Neural cell (in vitro differentiated cells): Measurements from ENCODE around the gene ZNF432.
A peak's percentile ranks its signal among the peaks of the same experiment; 100 is the strongest.

Experiments used
- EP300 ChIP-seq: fragments of 450-650 bp; conservative IDR thresholded peaks from 2 replicates; pipeline ENCODE4 v1.6.1; 2014; ENCODE audit warnings: antibody characterized with exemption, mild to moderate bottlenecking, moderate library complexity; ENCODE audit not compliant: poor library complexity, severe bottlenecking
- EZH2 ChIP-seq: fragments of 200-600, 300-800 bp; shearing (Covaris generic), sonication (generic); IDR thresholded peaks from 2 replicates; pipeline ENCODE4 v1.6.1; 2014; ENCODE audit warnings: antibody characterized with exemption, low read length, borderline replicate concordance, mild to moderate bottlenecking; ENCODE audit not compliant: insufficient read depth, poor library complexity, severe bottlenecking
- RAD21 ChIP-seq: fragments of 450-650 bp; conservative IDR thresholded peaks from 2 replicates; pipeline ENCODE4 v1.6.1; 2014; ENCODE audit warnings: antibody characterized with exemption, mild to moderate bottlenecking, moderate library complexity
- TF ChIP-seq, protein P1 (sequence below): fragments of 450-650 bp; IDR thresholded peaks from 2 replicates; pipeline ENCODE4 v1.5.1; 2014; ENCODE audit warnings: antibody characterized with exemption, mild to moderate bottlenecking, moderate library complexity; ENCODE audit not compliant: poor library complexity, severe bottlenecking
- TF ChIP-seq, protein P2 (sequence below): IDR thresholded peaks from 2 replicates; pipeline ENCODE4 v1.6.1; 2012; ENCODE audit warnings: borderline replicate concordance

DNA sequence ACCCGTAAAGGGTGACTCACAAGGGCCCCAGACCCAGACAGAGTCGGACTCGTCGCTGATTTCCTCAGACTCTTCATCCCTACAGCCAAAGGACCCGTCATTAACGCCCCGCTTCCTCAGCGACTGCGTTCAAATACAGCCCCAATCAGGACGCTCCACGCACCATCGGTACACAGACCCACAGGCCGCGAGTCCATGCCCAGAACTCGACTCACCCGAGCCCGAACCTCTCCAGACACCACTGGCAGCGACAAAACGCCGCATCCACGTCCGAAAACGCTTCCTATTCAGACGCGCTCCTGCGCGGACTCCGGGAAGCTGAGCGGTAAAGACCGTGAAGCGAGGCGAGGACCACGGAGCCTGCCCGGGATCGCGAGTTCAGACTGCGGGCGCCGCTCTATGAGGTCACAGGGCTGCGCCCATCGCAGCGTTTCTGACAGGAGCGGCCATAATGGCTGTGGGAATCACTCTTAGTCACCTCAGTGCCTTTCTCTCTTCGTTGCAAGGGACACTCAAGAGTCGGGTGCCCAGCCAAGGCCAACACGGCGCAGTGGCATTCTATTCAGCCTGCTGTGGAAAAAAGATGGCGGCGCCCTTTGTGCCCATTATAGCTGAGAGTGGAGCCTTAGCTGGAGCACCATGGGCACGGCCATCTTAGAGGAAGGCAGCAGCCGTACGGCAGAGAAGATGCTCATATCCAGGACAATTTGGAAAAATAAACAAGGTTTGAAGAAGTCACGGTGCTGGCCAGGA is 20.4 kb downstream of the ZNF432 start, which contains the start of gene ZNF614:
- TF ChIP-seq EZH2 (no peak), RAD21 (peak; percentile 36), EP300 (peak; percentile 77)
- TF ChIP-seq, protein P1, sequence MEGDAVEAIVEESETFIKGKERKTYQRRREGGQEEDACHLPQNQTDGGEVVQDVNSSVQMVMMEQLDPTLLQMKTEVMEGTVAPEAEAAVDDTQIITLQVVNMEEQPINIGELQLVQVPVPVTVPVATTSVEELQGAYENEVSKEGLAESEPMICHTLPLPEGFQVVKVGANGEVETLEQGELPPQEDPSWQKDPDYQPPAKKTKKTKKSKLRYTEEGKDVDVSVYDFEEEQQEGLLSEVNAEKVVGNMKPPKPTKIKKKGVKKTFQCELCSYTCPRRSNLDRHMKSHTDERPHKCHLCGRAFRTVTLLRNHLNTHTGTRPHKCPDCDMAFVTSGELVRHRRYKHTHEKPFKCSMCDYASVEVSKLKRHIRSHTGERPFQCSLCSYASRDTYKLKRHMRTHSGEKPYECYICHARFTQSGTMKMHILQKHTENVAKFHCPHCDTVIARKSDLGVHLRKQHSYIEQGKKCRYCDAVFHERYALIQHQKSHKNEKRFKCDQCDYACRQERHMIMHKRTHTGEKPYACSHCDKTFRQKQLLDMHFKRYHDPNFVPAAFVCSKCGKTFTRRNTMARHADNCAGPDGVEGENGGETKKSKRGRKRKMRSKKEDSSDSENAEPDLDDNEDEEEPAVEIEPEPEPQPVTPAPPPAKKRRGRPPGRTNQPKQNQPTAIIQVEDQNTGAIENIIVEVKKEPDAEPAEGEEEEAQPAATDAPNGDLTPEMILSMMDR = peak; percentile 28
- TF ChIP-seq, protein P2, sequence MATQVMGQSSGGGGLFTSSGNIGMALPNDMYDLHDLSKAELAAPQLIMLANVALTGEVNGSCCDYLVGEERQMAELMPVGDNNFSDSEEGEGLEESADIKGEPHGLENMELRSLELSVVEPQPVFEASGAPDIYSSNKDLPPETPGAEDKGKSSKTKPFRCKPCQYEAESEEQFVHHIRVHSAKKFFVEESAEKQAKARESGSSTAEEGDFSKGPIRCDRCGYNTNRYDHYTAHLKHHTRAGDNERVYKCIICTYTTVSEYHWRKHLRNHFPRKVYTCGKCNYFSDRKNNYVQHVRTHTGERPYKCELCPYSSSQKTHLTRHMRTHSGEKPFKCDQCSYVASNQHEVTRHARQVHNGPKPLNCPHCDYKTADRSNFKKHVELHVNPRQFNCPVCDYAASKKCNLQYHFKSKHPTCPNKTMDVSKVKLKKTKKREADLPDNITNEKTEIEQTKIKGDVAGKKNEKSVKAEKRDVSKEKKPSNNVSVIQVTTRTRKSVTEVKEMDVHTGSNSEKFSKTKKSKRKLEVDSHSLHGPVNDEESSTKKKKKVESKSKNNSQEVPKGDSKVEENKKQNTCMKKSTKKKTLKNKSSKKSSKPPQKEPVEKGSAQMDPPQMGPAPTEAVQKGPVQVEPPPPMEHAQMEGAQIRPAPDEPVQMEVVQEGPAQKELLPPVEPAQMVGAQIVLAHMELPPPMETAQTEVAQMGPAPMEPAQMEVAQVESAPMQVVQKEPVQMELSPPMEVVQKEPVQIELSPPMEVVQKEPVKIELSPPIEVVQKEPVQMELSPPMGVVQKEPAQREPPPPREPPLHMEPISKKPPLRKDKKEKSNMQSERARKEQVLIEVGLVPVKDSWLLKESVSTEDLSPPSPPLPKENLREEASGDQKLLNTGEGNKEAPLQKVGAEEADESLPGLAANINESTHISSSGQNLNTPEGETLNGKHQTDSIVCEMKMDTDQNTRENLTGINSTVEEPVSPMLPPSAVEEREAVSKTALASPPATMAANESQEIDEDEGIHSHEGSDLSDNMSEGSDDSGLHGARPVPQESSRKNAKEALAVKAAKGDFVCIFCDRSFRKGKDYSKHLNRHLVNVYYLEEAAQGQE = peak; percentile 91
